Activated T-helper 17 cell treated with anti-CD3 and anti-CD28 coated beads, Interleukin-2, amount 50 U/mL, for 72 hours (primary cell): ENCODE results near the gene RIN3. TPM values are rescaled to one million over a fixed set of nuclear protein-coding genes. Genes with fewer than 3 reads are reported as not detected.

Experiments used
- ATAC-seq: fragments of 150-1000 bp; cut with Tn5 transposase; replicated peaks from 2 replicates; pipeline ENCODE4 v1.10.0; 2021; ENCODE audit warnings: mild to moderate bottlenecking, moderate library complexity
- H3K27ac Mint-ChIP-seq: one replicate; pipeline ENCODE4 v1.8.0; 2022; ENCODE audit warnings: mixed read lengths
- H3K27me3 Mint-ChIP-seq: one replicate; pipeline ENCODE4 v1.8.0; 2022; ENCODE audit warnings: mixed read lengths
- H3K36me3 Mint-ChIP-seq: one replicate; pipeline ENCODE4 v1.8.0; 2022; ENCODE audit warnings: low read depth, mild to moderate bottlenecking, mixed read lengths
- H3K4me1 Mint-ChIP-seq: one replicate; pipeline ENCODE4 v1.8.0; 2022; ENCODE audit warnings: mixed read lengths
- H3K4me3 Mint-ChIP-seq: one replicate; pipeline ENCODE4 v1.8.0; 2022; ENCODE audit warnings: mild to moderate bottlenecking, mixed read lengths
- H3K9me3 Mint-ChIP-seq: one replicate; pipeline ENCODE4 v1.8.0; 2022; ENCODE audit warnings: mixed read lengths
- total RNA-seq, 2 donors: library from RNA; stranded (reverse); gene quantifications; one replicate each; pipeline ENCODE4 v1.2.3, GENCODE V29; 2022

Gene RIN3
- total RNA-seq, 2 donors from 2014 or later = 14.1 to 24.1 TPM

DNA sequence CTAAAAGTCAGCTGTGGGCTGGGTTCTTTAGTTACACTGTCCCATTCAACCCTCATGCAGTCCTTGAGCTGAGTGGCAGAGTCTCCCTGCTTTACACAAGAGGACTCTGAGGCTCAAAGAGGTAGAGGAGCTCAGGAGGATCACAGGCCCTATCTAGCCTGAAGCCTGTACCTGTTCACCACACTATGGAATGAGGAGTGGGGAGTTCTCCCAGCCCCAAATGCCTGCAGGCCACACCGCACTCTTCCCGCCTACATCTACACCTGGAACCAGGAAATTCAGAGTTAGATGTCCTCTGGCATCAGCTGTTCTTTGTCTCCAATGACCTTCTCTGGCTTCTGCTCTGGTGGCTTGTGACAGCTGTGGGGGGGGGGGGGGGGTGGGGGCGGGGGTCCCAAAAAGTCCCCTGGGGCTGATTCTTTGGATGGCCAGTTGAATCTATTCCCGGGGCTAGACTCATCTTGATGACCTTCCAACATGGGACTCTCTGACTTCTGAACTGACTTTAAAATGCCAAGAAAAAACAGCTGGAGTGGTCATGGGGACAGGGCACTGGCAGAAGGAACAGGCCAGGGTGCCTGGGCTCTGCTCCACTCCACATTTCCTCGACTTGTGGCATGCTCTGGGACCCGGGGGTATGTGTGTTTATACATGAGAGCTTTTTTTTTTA, 30.6 kb downstream of the RIN3 start:
- no peaks in the 10 kb centered on the region for H3K4me1 Mint-ChIP-seq
- no peaks in the 10 kb centered on the region for H3K27me3 Mint-ChIP-seq
- H3K27ac Mint-ChIP-seq = no peak overlapping the region
- no peaks in the 10 kb centered on the region for H3K36me3 Mint-ChIP-seq
- H3K9me3 Mint-ChIP-seq = no peaks in the 10 kb centered on the region
- no peak overlapping the region for H3K4me3 Mint-ChIP-seq
- ATAC-seq = no peak

DNA sequence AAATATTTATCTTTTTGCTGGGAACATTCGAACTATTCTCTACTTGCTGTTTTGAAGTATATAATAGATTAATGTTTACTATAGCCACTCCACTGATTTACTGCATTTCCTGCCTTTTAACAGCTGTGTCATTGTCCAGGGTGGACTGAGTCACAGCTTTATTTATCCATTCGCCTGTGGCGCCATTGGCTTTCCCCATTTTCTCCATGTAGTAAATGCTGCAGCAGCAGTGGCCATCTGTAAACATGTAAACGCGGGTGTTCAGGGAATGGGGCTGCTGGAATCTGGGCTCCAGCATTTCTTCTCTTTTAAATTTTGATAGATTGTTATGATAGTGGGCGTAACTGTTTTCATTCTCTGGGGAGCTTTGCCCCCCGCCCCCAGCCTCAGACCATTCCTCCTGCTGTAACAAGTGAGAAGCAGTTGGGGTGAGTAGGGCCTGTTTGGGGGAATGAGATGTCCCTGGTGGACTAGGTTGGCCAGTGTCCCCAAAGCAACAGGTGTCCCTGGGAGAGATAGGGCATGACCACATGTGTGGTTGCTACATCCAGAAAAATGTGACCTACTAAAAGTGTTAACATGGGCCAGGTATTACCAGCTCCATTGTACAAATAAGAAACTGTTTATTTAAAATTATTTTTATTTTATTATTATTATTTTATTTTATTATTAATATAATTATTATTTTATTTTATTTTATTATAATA, 32.9 kb downstream of the RIN3 start:
- no peak for ATAC-seq

DNA sequence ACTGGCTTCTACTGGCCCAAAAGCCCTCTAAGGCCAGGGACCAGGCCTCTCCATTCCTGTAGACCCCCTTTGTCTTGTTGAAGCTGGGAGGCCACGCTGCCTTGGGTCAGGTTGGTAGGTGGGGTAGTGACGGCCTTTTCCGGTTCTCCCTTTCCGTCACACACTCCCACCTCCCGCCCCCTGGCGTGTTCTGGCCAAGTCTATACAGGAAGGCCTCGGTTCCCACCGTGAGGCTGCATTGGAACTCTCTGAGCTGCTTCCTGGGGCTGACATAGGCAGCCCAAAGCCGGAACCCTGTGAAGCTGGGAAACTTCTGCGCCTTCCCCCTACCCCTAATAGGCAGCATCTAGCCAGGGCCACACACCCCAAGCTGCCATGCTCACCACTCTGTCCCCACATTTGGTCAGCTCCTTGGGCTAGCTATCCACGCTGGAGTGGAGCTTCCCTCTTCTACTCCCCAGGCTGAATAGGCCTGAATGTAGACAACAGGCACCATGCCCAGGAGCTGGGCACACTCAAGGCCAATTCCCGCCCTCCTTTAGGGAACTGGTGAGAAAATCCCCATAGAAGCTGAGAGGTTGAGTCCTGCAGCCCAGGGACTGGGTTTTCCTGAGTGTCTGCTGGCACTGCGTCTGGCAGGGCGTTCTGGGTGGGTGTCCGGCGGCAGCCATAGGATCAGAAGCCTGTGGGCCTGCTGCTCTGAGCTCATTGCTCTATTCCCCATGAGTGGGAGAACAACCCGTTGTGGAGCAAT, 35.7 kb downstream of the RIN3 start:
- Mint-ChIP-seq H3K4me3 (no peak overlapping the region), H3K4me1 (peaks cover 19% of the 10 kb centered on the region), H3K27me3 (peaks cover 7% of the 10 kb centered on the region), H3K9me3 (no peaks in the 10 kb centered on the region), H3K36me3 (no peaks in the 10 kb centered on the region), H3K27ac (no peak overlapping the region)
- ATAC-seq = no peak

More for the DNA sequence above, 32.9 kb downstream of the RIN3 start:
- Mint-ChIP-seq H3K27me3 (no peaks in the 10 kb centered on the region), H3K4me3 (no peak overlapping the region), H3K9me3 (no peaks in the 10 kb centered on the region), H3K4me1 (peaks cover 8% of the 10 kb centered on the region), H3K27ac (peak overlapping the region; percentile 76), H3K36me3 (no peaks in the 10 kb centered on the region)

DNA sequence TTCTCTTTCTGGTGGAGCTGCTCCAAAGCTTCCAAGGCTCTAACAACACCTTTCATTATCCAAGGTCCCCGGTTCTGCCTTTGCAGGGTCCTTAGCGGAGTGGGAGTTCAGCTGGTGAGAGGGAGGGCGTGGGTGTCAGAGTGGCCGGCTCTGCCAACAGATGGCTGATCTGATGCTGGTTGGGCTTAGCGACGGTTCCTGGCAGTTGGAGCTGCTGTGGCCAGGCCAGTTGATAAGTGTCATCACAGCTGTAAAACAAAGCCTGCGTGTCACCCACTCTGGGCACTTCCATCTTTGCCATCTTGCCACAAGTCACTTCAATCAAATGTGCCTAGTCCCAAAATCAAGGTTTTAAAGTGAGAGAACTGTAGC, 36.3 kb downstream of the RIN3 start:
- no peak for ATAC-seq
- no peaks in the 10 kb centered on the region for H3K36me3 Mint-ChIP-seq
- no peaks in the 10 kb centered on the region for H3K9me3 Mint-ChIP-seq
- H3K4me3 Mint-ChIP-seq = no peak overlapping the region
- peaks cover 19% of the 10 kb centered on the region for H3K4me1 Mint-ChIP-seq
- no peak overlapping the region for H3K27ac Mint-ChIP-seq
- peaks cover 7% of the 10 kb centered on the region for H3K27me3 Mint-ChIP-seq

DNA sequence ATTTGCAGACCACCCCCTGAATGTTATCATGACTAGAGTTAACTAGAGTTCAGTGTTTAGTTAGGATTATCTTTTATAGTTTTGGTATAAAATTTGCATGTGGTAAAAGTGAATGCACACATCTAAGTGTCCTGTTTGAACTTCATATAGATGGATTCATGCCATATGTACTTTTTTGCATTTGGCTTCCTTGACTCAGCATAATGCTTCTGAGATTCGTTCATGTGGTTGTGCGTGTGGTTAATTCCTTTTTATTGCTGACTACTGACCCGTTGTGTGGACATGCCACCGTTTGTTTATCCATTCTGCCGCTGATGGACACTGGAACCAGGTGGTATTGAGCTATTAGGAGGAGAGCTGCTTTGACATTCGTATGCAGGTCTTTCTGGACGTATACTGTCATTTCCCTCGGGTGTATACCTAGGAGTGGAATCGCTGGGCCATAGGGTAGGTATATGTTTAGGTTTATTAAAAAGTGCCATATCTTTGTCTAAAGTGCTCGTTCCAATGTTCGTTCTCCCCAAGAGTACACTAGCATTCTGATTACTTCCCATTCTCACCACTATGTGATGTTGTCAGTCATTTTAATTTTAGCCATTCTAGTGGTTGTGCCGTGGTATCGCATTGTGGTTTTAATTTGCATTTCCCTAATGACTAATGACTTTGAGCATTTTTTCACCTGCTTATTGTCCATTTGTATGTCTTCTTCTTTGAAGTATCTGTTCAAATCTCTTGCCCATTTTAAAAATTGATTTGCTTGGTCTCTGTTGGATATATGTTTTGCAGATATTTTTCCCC, 37.7 kb downstream of the RIN3 start:
- Mint-ChIP-seq H3K27ac (peak overlapping the region; percentile 51), H3K9me3 (no peaks in the 10 kb centered on the region), H3K4me3 (peak overlapping the region; percentile 4), H3K27me3 (peaks cover 7% of the 10 kb centered on the region), H3K4me1 (peaks cover 21% of the 10 kb centered on the region), H3K36me3 (peaks cover 2% of the 10 kb centered on the region)
- ATAC-seq = peak; percentile 39

DNA sequence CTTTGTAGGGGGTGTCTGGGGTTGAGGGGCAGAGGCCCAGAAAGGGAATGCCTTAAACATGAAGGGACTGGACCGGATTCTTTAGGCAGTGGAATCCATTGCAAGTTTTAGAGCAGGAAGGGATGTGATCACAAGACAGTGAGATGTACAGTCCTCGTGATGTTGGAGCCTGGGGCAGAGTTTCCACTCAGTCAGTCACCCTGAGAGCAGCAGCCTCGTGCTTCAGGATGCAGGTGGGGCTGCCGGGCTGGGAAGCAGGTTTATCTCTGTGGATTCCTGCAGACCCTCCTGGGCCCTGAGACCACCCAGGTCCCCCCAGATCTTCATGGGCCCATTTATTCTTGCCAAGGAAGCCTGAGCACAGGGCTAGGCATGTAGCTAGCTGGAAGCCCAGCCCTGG, 38.5 kb downstream of the RIN3 start:
- Mint-ChIP-seq H3K36me3 (peaks cover 10% of the 10 kb centered on the region), H3K27ac (peak overlapping the region; percentile 51), H3K9me3 (no peaks in the 10 kb centered on the region), H3K4me1 (peaks cover 30% of the 10 kb centered on the region), H3K27me3 (peaks cover 7% of the 10 kb centered on the region), H3K4me3 (peak overlapping the region; percentile 4)
- no peak for ATAC-seq

DNA sequence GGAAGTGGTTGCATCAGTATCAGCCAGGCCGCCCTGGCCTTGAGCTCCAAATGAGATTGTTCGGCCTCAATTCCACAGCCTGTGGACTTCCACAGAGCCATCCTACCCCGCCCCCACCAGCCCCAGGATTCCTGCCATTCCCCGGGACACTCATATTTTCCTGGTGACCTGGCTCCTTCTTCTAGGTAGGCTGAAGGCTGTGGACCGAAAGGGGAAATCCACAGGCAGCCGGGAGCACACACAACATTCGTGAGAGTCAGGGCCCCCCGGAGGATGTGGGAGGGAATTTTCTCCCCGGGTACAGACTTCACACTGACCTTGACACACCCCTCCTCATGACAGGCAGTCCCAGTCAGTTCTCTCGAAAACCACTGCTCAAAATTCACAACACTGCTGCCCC, 39.9 kb downstream of the RIN3 start:
- Mint-ChIP-seq H3K27ac (no peak overlapping the region), H3K4me1 (peaks cover 30% of the 10 kb centered on the region), H3K9me3 (no peaks in the 10 kb centered on the region), H3K36me3 (peaks cover 14% of the 10 kb centered on the region), H3K4me3 (no peak overlapping the region), H3K27me3 (peaks cover 7% of the 10 kb centered on the region)
- no peak for ATAC-seq

DNA sequence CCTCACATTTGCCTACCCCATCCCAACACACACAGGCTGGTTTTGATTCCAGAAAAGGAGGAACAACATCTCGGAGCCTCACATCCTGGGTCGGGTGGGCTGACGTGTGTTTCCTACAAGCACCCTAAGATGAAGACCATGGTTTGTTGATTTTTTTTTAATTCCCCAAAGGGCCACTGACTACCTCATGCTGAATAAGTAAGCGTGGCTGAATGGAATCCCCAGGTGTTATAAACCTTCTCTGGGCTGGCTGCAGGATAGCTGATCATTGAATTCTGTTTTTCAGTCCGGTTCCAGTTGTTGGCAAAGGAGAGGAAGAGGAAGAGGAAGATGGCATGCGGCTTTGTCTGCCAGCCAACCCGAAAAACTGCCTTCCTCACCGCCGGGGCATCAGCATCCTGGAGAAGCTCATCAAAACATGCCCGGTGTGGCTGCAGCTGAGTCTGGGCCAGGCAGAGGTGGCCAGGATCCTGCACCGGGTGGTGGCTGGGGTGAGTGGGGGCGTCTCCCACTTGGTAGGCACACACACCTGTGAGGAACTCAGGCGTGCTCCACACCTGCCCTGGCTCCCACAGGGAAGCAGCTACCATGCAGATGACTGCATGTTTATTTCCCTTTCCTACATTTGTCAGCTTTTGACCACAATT, 42.0 kb downstream of the RIN3 start:
- Mint-ChIP-seq H3K27me3 (peaks cover 7% of the 10 kb centered on the region), H3K36me3 (peaks cover 14% of the 10 kb centered on the region), H3K27ac (peak overlapping the region; percentile 84), H3K4me1 (peaks cover 38% of the 10 kb centered on the region), H3K4me3 (peak overlapping the region; percentile 45), H3K9me3 (no peaks in the 10 kb centered on the region)
- no peak for ATAC-seq

DNA sequence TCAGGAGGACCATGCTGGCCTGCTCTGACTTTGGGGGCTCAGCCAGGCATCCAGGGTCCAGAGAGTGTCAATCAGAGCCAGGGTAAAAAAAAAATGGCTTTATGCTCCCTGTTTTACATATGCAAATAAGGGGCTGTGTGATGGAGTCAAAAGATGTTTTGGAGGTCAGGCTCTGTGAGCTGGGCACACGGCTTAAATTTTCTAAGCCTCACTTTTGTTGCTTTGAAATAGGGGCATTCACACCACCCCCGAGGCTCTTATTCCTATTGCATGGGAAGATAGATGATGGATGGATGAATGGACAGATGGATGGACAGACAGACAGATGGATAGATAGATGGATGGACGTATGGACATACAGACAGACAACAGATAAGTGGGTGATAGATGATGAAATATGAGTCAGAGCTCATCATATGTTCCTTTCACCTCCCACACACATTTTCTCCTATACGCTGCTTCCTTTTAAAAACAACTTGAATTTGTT, 42.7 kb downstream of the RIN3 start:
- H3K4me1 Mint-ChIP-seq = peaks cover 33% of the 10 kb centered on the region
- H3K9me3 Mint-ChIP-seq = no peaks in the 10 kb centered on the region
- H3K27ac Mint-ChIP-seq = peak overlapping the region; percentile 84
- H3K4me3 Mint-ChIP-seq = peak overlapping the region; percentile 45
- ATAC-seq = peak; percentile 73
- peaks cover 14% of the 10 kb centered on the region for H3K36me3 Mint-ChIP-seq
- H3K27me3 Mint-ChIP-seq = peaks cover 7% of the 10 kb centered on the region

DNA sequence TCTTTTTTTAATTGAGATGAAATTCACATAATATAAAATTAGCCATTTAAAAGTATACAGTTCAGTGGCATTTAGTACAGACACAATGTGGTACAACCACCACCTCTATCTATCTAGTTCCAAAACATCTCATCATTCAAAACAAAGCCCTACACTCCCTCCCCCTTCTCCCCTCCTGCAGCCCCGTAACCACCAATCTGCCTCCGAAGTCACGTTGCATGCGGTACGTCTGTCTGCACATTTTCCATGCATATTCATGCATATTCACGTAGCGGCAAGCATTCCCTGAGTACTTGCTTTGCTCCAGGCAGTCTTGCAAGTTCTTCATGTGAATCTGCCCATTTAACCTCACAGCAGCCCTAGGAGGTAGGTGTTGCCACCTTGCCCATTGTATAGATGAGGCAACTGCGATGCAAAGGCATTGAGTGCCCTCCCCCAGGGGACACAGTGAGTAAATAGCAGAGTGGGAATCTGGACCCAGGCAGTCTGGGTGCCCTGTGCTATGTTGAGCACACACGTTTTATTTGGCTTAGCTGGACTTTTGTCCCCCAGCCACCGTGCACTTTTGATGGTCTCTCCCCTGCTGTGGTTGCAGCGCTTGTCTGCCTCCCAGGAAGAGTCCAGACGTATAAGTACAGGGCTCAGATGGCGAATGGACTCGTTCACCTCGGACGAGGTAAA, 43.4 kb downstream of the RIN3 start:
- H3K27me3 Mint-ChIP-seq = peaks cover 7% of the 10 kb centered on the region
- H3K9me3 Mint-ChIP-seq = no peaks in the 10 kb centered on the region
- peak overlapping the region; percentile 84 for H3K27ac Mint-ChIP-seq
- H3K4me1 Mint-ChIP-seq = peaks cover 29% of the 10 kb centered on the region
- H3K4me3 Mint-ChIP-seq = peak overlapping the region; percentile 45
- ATAC-seq = peak; percentile 11
- peaks cover 14% of the 10 kb centered on the region for H3K36me3 Mint-ChIP-seq

DNA sequence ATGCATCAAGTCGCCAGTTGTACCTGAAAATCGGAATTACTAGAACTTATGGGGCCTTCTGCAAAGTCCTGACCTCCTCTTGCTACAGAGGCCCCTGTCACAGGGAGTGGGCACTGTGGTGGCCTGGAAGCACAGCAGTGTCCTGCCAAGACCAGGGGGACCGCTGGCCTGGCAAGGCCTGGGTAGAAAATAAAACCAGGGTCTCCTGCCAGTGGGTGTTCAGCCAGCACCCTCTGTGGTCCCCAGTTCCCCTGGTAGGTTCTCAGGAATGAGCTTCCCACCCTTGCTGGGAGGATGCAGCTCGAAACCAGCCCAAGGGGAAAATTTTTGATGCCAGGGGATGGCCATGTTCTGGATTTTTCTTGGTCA, 43.9 kb downstream of the RIN3 start:
- no peak overlapping the region for H3K27ac Mint-ChIP-seq
- H3K4me3 Mint-ChIP-seq = no peak overlapping the region
- peaks cover 14% of the 10 kb centered on the region for H3K36me3 Mint-ChIP-seq
- H3K27me3 Mint-ChIP-seq = peaks cover 5% of the 10 kb centered on the region
- peaks cover 28% of the 10 kb centered on the region for H3K4me1 Mint-ChIP-seq
- no peaks in the 10 kb centered on the region for H3K9me3 Mint-ChIP-seq
- no peak for ATAC-seq

DNA sequence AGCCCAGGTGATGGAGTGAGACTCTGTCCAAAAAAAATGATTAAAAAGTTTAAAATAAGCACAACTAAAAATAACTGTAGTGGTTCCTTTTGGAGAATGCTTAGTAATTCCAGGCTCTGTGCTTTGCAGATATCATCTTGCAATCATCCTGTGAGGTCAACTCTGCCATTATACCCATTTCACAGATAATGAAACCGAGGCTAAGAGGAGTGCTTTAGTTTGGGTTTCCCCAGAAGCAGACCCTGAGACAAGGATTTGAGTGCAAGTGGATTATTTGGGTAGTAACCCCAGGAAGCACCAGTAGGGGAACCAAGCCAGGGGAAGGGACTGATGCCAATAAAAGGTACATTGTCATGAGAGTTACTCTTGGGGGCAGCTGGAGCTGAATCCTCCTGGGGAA, 44.7 kb downstream of the RIN3 start:
- ATAC-seq = peak; percentile 36
- Mint-ChIP-seq H3K4me1 (peaks cover 25% of the 10 kb centered on the region), H3K9me3 (no peaks in the 10 kb centered on the region), H3K4me3 (no peak overlapping the region), H3K27me3 (no peaks in the 10 kb centered on the region), H3K27ac (peak overlapping the region; percentile 29), H3K36me3 (peaks cover 14% of the 10 kb centered on the region)

DNA sequence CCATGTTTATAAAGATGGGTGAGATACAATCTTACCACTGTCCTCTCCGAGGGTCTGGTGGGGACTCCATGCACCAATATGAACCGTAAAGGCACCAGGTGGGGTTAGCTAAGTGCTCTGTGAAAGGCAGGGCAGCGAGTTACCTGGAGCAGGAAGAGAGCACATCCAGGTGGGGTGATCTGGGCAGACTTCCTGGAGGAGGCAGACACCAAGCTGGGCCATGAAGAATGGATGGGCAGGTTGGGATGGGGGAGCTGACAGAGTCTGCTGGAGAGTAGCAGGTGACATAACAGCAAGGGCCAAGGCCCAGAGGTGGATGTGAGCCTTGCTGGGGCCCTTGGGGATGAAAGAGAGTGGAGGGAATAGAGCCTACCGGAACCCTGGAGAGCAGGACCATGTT, 45.9 kb downstream of the RIN3 start:
- H3K4me3 Mint-ChIP-seq = no peak overlapping the region
- H3K36me3 Mint-ChIP-seq = peaks cover 14% of the 10 kb centered on the region
- no peaks in the 10 kb centered on the region for H3K9me3 Mint-ChIP-seq
- ATAC-seq = no peak
- H3K4me1 Mint-ChIP-seq = peaks cover 32% of the 10 kb centered on the region
- no peak overlapping the region for H3K27ac Mint-ChIP-seq
- H3K27me3 Mint-ChIP-seq = no peaks in the 10 kb centered on the region
